ENCODE data around the gene SLC15A5. TPM values are rescaled to one million over a fixed set of nuclear protein-coding genes. Genes with fewer than 3 reads are reported as not detected.
A peak's percentile ranks its signal among the peaks of the same experiment; 100 is the strongest.

The SLC15A5 gene
- total and polyA plus RNA-seq, 8 donors = not detected

DNA sequence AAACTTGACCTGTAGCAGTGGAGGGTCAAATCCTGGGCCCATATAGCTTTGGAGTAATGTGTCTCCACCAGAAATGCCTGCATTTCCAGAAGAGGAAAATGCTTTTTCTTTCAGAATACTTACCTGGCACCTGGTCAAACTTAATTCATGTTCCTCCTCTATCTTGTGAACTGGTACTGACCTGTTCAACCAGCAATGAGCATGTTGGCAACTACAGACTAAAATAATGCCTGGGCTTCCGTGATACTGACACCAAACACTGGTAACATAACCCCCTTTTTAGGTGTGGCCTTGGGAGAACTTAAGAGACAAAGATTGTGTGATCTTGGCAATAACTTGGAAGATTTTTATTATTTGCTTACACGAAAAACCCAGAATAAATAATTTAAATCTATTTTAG, 46.2 kb upstream of the SLC15A5 start:
- intact Hi-C loops (cut with DNase I; ENCODE audit: low total_unique reads) = no loop called here
- peak in 1 of 2 donors; percentile 15 for DNase-seq
- 29 to 51% (median 45%) methylated on average over 2 of the region's 2 CpGs for WGBS, 5 donors
- no peak overlapping the region for H3K4me3 ChIP-seq
- no peaks in the 10 kb centered on the region for H3K27me3 ChIP-seq
- no peak overlapping the region for H3K27ac ChIP-seq
- H3K9me3 ChIP-seq = peaks cover 0 to 11% (median 7%) of the 10 kb centered on the region in 4 donors
- H3K4me1 ChIP-seq = peaks cover 0 to 13% (median 5%) of the 10 kb centered on the region in 4 donors
- no peak for TF ChIP-seq EP300 (IDR thresholded peaks at IDR 0.05)
- TF ChIP-seq POLR2AphosphoS5 (IDR thresholded peaks at IDR 0.05) = no peak
- TF ChIP-seq POLR2A (IDR thresholded peaks at IDR 0.05) = no peak
- TF ChIP-seq, protein P1, sequence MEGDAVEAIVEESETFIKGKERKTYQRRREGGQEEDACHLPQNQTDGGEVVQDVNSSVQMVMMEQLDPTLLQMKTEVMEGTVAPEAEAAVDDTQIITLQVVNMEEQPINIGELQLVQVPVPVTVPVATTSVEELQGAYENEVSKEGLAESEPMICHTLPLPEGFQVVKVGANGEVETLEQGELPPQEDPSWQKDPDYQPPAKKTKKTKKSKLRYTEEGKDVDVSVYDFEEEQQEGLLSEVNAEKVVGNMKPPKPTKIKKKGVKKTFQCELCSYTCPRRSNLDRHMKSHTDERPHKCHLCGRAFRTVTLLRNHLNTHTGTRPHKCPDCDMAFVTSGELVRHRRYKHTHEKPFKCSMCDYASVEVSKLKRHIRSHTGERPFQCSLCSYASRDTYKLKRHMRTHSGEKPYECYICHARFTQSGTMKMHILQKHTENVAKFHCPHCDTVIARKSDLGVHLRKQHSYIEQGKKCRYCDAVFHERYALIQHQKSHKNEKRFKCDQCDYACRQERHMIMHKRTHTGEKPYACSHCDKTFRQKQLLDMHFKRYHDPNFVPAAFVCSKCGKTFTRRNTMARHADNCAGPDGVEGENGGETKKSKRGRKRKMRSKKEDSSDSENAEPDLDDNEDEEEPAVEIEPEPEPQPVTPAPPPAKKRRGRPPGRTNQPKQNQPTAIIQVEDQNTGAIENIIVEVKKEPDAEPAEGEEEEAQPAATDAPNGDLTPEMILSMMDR (IDR thresholded peaks at IDR 0.05) = no peak
- no peaks in the 10 kb centered on the region for H3K36me3 ChIP-seq

GRCh38 chr12:16323010-16323409, 45.5 kb upstream of the SLC15A5 start:
- intact Hi-C loops (cut with DNase I; ENCODE audit: low total_unique reads) = no loop called here
- Histone ChIP-seq H3K4me3 (no peak overlapping the region), H3K27ac (no peak overlapping the region), H3K9me3 (peaks cover 0 to 4% (median 4%) of the 10 kb centered on the region in 4 donors), H3K27me3 (no peaks in the 10 kb centered on the region), H3K36me3 (no peaks in the 10 kb centered on the region), H3K4me1 (peaks cover 0 to 13% (median 5%) of the 10 kb centered on the region in 4 donors)
- TF ChIP-seq, protein P1 (IDR thresholded peaks at IDR 0.05) = no peak
- no peak for TF ChIP-seq POLR2A (IDR thresholded peaks at IDR 0.05)
- TF ChIP-seq EP300 (IDR thresholded peaks at IDR 0.05) = no peak
- TF ChIP-seq POLR2AphosphoS5 (IDR thresholded peaks at IDR 0.05) = no peak
- 87 to 98% (median 91%) methylated on average over 1 of the region's 1 CpG for WGBS, 5 donors
- no peak for DNase-seq

DNA sequence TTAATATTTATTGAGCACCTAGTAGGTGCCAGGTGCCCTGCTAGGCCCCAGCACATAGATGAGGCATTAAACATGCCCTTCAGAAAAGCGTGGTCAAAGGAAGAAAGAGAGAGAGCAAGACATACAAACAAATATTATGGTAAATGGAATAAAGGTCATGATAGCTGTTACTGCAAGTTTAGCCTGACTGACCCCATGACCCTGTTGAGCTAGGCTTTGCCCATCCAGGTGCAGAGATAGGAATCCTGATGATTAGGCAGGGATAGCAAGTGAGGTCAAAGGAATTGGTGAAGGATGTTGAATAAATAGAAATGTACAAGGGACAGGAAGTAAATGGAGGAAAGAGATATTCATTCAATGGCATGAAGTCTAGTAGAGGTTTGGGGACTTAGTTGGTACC, 33.4 kb upstream of the SLC15A5 start:
- no peak for DNase-seq
- Histone ChIP-seq H3K27me3 (no peaks in the 10 kb centered on the region), H3K9me3 (peaks cover 0 to 14% (median 5%) of the 10 kb centered on the region in 4 donors), H3K4me1 (no peaks in the 10 kb centered on the region), H3K4me3 (no peak overlapping the region), H3K36me3 (no peaks in the 10 kb centered on the region), H3K27ac (no peak overlapping the region)
- 45 to 64% (median 58%) methylated on average over 1 of the region's 1 CpG for WGBS, 5 donors
- TF ChIP-seq EP300 (IDR thresholded peaks at IDR 0.05) = no peak
- TF ChIP-seq, protein P1 (IDR thresholded peaks at IDR 0.05) = no peak
- intact Hi-C loops (cut with DNase I; ENCODE audit: low total_unique reads) = no loop called here

- Histone ChIP-seq H3K27me3 (no peaks in the 10 kb centered on the region), H3K4me3 (no peak overlapping the region), H3K9me3 (peaks cover 0 to 14% (median 5%) of the 10 kb centered on the region in 4 donors), H3K27ac (no peak overlapping the region), H3K4me1 (no peaks in the 10 kb centered on the region), H3K36me3 (no peaks in the 10 kb centered on the region)
- intact Hi-C loops (cut with DNase I; ENCODE audit: low total_unique reads) = no loop called here
- 58 to 74% (median 69%) methylated on average over 3 of the region's 3 CpGs for WGBS, 5 donors
- DNase-seq = no peak
- TF ChIP-seq, protein P1 (IDR thresholded peaks at IDR 0.05) = no peak
- no peak for TF ChIP-seq POLR2AphosphoS5 (IDR thresholded peaks at IDR 0.05)
- no peak for TF ChIP-seq POLR2A (IDR thresholded peaks at IDR 0.05)
- no peak for TF ChIP-seq EP300 (IDR thresholded peaks at IDR 0.05)
Measured at GRCh38 chr12:16307856-16308475, 30.5 kb upstream of the SLC15A5 start.
